Lower leg skin (tissue), 3 donors: ENCODE measurements around the gene THUMPD2.

Experiments used
- POLR2A ChIP-seq, 2 donors: fragments of 450-650 bp; IDR thresholded peaks; one replicate each; pipeline ENCODE4 v1.6.1; 2016 to 2017; ENCODE audit warnings: antibody characterized with exemption in 2 of 2, mild to moderate bottlenecking in 1 of 2, moderate library complexity in 1 of 2
- TF ChIP-seq, protein P1 (sequence below), 3 donors: fragments of 450-650 bp; IDR thresholded peaks; one replicate each; pipeline ENCODE4 v1.5.1; 2016; ENCODE audit warnings: antibody characterized with exemption in 3 of 3, mild to moderate bottlenecking in 3 of 3, moderate library complexity in 2 of 3

DNA sequence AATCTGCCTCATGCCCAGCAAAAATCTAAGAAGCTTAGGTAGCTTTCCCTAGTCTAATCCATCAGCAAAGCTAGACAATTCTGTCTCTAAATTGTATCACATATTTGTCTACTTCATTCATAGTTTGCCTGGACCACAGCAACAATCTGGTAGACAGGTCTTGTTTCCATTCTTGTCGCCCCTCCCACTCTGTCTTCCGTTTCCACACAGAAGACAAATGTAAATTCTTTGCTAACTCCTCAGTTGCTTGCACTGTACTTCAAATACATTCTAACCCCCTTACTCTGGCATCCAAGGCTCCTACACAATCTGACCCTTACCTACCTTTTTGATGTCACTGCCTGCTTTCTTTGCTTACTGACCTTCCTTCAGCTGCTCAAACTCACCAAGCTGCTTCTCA, 40.1 kb downstream of the THUMPD2 start:
- TF ChIP-seq, protein P1, sequence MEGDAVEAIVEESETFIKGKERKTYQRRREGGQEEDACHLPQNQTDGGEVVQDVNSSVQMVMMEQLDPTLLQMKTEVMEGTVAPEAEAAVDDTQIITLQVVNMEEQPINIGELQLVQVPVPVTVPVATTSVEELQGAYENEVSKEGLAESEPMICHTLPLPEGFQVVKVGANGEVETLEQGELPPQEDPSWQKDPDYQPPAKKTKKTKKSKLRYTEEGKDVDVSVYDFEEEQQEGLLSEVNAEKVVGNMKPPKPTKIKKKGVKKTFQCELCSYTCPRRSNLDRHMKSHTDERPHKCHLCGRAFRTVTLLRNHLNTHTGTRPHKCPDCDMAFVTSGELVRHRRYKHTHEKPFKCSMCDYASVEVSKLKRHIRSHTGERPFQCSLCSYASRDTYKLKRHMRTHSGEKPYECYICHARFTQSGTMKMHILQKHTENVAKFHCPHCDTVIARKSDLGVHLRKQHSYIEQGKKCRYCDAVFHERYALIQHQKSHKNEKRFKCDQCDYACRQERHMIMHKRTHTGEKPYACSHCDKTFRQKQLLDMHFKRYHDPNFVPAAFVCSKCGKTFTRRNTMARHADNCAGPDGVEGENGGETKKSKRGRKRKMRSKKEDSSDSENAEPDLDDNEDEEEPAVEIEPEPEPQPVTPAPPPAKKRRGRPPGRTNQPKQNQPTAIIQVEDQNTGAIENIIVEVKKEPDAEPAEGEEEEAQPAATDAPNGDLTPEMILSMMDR (IDR thresholded peaks at IDR 0.05), result no peak
- TF ChIP-seq POLR2A (IDR thresholded peaks at IDR 0.05), result no peak
